AG09309 (cell line): ENCODE results near the gene LSM4.
"Not testable (repeated sequence)": the region's sequence is repeated elsewhere in the genome, so short reads cannot be mapped to it uniquely, and the experiment has no call there.

Source experiments
- DNase-seq: peaks from one replicate; pipeline ENCODE4 v3.0.0-alpha.2; 2010; ENCODE audit warnings: low read depth
- H3K4me3 ChIP-seq: 2 replicates; pipeline ENCODE4 v1.5.1; 2011; ENCODE audit warnings: mild to moderate bottlenecking, low read depth, low read length, moderate library complexity; ENCODE audit not compliant: control insufficient read depth
- CTCF ChIP-seq: IDR thresholded peaks from 2 replicates; pipeline ENCODE4 v1.5.1; 2011; ENCODE audit warnings: mild to moderate bottlenecking, low read depth, low read length, inconsistent platforms; ENCODE audit not compliant: insufficient read depth, control insufficient read depth; ENCODE audit errors: missing control alignments

The LSM4 gene

GRCh38 chr19:18362934-18363542 is 40.2 kb upstream of the LSM4 start:
- DNase-seq, result no peak
- H3K4me3 ChIP-seq, result no peak overlapping the region
- TF ChIP-seq CTCF, result no peak

- TF ChIP-seq CTCF, result no peak
- no peak overlapping the region for H3K4me3 ChIP-seq
- no peak for DNase-seq
These were observed 38.8 kb upstream of the LSM4 start for GRCh38 chr19:18361646-18362045.

- no peak for DNase-seq
- no peak for TF ChIP-seq CTCF
- no peak overlapping the region for H3K4me3 ChIP-seq
These were observed 34.2 kb upstream of the LSM4 start for GRCh38 chr19:18357041-18357440.

- DNase-seq, result not testable (repeated sequence)
These were observed 31.9 kb upstream of the LSM4 start for GRCh38 chr19:18354743-18355142.

GRCh38 chr19:18353378-18354005 is 30.6 kb upstream of the LSM4 start:
- no peak for DNase-seq
- H3K4me3 ChIP-seq, result no peak overlapping the region
- TF ChIP-seq CTCF, result no peak

More at GRCh38 chr19:18354743-18355142, 31.9 kb upstream of the LSM4 start:
- not testable (repeated sequence) for H3K4me3 ChIP-seq

- no peak for TF ChIP-seq CTCF
- H3K4me3 ChIP-seq, result no peak overlapping the region
- no peak for DNase-seq
These were observed 28.7 kb upstream of the LSM4 start for GRCh38 chr19:18351544-18351943.

- H3K4me3 ChIP-seq, result no peak overlapping the region
- DNase-seq, result no peak
- TF ChIP-seq CTCF, result no peak
These were observed 27.6 kb upstream of the LSM4 start for GRCh38 chr19:18350490-18350889.
